Suprapubic skin (tissue), 4 donors: Measurements from ENCODE around the gene CCNDBP1. TPM values are rescaled to one million over a fixed set of nuclear protein-coding genes. Genes with fewer than 3 reads are reported as not detected.
A peak's percentile ranks its signal among the peaks of the same experiment; 100 is the strongest.

ENCODE experiments used
- DNase-seq, 2 donors: peaks; one replicate each; pipeline ENCODE4 v3.0.0-alpha.2; 2019; ENCODE audit warnings: low spot score in 2 of 2
- H3K27ac ChIP-seq: fragments of 200-600 bp; sonication (generic); one replicate; pipeline ENCODE4 v1.5.1; 2019
- H3K27me3 ChIP-seq: fragments of 200-600 bp; sonication (generic); one replicate; pipeline ENCODE4 v1.5.1; 2019
- H3K36me3 ChIP-seq: fragments of 200-600 bp; sonication (generic); one replicate; pipeline ENCODE4 v1.5.1; 2019
- H3K4me1 ChIP-seq: fragments of 200-600 bp; sonication (generic); one replicate; pipeline ENCODE4 v1.5.1; 2019
- H3K4me3 ChIP-seq: fragments of 200-600 bp; sonication (generic); one replicate; pipeline ENCODE4 v1.5.1; 2019; ENCODE audit warnings: mild to moderate bottlenecking
- H3K9me3 ChIP-seq: fragments of 200-600 bp; sonication (generic); one replicate; pipeline ENCODE4 v1.5.1; 2019
- CTCF ChIP-seq, 2 donors: fragments of 200-600 bp in 1 of 2; fragments of 450-650 bp in 1 of 2; sonication (generic) in 1 of 2; IDR thresholded peaks; one replicate each; pipeline ENCODE4 v1.5.1; 2016 to 2019; ENCODE audit warnings: antibody characterized with exemption in 2 of 2, mild to moderate bottlenecking in 1 of 2, moderate library complexity in 1 of 2
- EP300 ChIP-seq: sonication (generic); formaldehyde crosslinking; IDR thresholded peaks from one replicate; pipeline ENCODE4 v1.6.1; 2017; ENCODE audit warnings: antibody characterized with exemption
- POLR2A ChIP-seq, 2 donors: fragments of 450-650 bp; IDR thresholded peaks; one replicate each; pipeline ENCODE4 v1.6.1; 2017; ENCODE audit warnings: antibody characterized with exemption in 2 of 2, mild to moderate bottlenecking in 2 of 2, moderate library complexity in 2 of 2
- POLR2AphosphoS5 ChIP-seq, 3 donors: sonication (generic); formaldehyde crosslinking; IDR thresholded peaks; one replicate each; pipeline ENCODE4 v1.6.1; 2017; ENCODE audit warnings: antibody characterized with exemption in 3 of 3
- WGBS: methylation state at CpG from one replicate; pipeline ENCODE4 v1.1.5; 2018; 5-methylcytosine and 5-hydroxymethylcytosine counted together
- total RNA-seq, 4 donors: library from RNA; depleted of rRNA; stranded (reverse); fragments of >200 nt; gene quantifications; one replicate each; pipeline ENCODE4 v1.1.0, GENCODE V29; 2016

The CCNDBP1 gene
- total RNA-seq, 4 donors from 2014 or later = 55.9 to 93.7 (median 81.2) TPM

GRCh38 chr15:43210172-43210745 is 25.1 kb downstream of the CCNDBP1 start:
- Histone ChIP-seq H3K9me3 (no peaks in the 10 kb centered on the region), H3K4me3 (no peak overlapping the region), H3K4me1 (no peaks in the 10 kb centered on the region), H3K27ac (no peak overlapping the region), H3K27me3 (peaks cover 18% of the 10 kb centered on the region), H3K36me3 (no peaks in the 10 kb centered on the region)
- TF ChIP-seq EP300 = no peak
- no peak for TF ChIP-seq POLR2AphosphoS5 (IDR thresholded peaks at IDR 0.05)
- TF ChIP-seq POLR2A (IDR thresholded peaks at IDR 0.05) = no peak
- TF ChIP-seq CTCF (IDR thresholded peaks at IDR 0.05) = no peak
- no peak for DNase-seq
- WGBS = 88% methylated on average over 15 of the region's 15 CpGs

- Histone ChIP-seq H3K4me3 (no peak overlapping the region), H3K4me1 (no peaks in the 10 kb centered on the region), H3K9me3 (no peaks in the 10 kb centered on the region), H3K27ac (no peak overlapping the region), H3K27me3 (peaks cover 18% of the 10 kb centered on the region), H3K36me3 (no peaks in the 10 kb centered on the region)
- WGBS = 81% methylated on average over 9 of the region's 9 CpGs
- DNase-seq = no peak
- TF ChIP-seq EP300 (no peak), POLR2A (IDR thresholded peaks at IDR 0.05) (no peak), POLR2AphosphoS5 (IDR thresholded peaks at IDR 0.05) (no peak), CTCF (IDR thresholded peaks at IDR 0.05) (no peak)
These were observed 25.6 kb downstream of the CCNDBP1 start for GRCh38 chr15:43210807-43211206.

DNA sequence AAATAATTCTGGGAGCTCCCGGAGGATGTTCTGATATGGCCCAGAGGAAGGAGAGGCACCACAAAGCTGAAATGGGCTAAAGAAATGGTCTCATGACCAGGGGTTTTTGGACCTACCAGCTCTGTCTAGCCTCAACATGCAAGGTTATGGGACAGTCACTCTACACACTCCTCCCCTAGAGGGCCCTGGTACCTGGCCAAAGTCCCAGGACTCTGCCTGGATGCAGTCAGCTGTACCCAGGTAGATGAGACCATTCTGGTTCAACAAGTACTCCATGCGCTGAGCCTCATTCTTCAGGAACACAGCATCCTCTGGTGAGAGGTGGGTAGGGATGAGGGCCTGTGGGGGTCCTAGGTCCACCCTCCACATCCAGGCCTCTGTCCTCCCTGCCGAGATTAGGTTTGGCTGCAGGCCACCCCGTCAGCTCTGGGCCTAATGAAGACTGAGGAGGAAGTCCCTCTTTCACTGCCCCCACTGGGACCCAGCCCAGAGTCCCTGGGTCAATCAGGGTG is 26.1 kb downstream of the CCNDBP1 start:
- peak in 1 of 2 donors; percentile 50 for DNase-seq
- H3K4me1 ChIP-seq = no peaks in the 10 kb centered on the region
- TF ChIP-seq CTCF (IDR thresholded peaks at IDR 0.05) = no peak
- no peaks in the 10 kb centered on the region for H3K36me3 ChIP-seq
- no peak overlapping the region for H3K4me3 ChIP-seq
- H3K27ac ChIP-seq = no peak overlapping the region
- peaks cover 18% of the 10 kb centered on the region for H3K27me3 ChIP-seq
- whole genome bisulfite sequencing = 88% methylated on average over 4 of the region's 4 CpGs
- no peaks in the 10 kb centered on the region for H3K9me3 ChIP-seq

DNA sequence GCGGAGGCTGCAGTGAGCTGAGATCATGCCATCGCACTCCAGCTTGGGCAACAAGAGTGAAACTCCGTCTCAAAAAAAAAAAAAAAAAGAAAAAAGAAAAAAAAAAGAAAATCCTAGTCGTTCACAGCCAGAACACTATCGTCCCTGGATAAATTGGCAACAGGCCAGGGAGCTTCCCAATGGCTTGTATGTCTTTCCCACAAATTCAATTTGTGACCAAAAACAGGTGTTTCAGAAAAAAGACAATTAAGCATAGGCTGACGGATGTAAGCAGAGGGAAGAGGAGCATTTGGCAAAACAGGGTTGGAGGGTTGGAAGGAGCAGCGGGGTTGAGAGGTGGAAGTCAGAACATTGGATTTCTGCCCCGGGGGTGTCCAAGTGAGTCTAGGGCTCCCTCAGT is 27.1 kb downstream of the CCNDBP1 start:
- Histone ChIP-seq H3K9me3 (no peaks in the 10 kb centered on the region), H3K27ac (no peak overlapping the region), H3K4me1 (no peaks in the 10 kb centered on the region), H3K27me3 (peaks cover 18% of the 10 kb centered on the region), H3K4me3 (no peak overlapping the region), H3K36me3 (no peaks in the 10 kb centered on the region)
- DNase-seq = peak in 1 of 2 donors; percentile 16
- 77% methylated on average over 8 of the region's 8 CpGs for WGBS
- no peak for TF ChIP-seq EP300
- TF ChIP-seq CTCF (IDR thresholded peaks at IDR 0.05) = no peak
- TF ChIP-seq POLR2AphosphoS5 (IDR thresholded peaks at IDR 0.05) = no peak
- TF ChIP-seq POLR2A (IDR thresholded peaks at IDR 0.05) = no peak

- H3K4me1 ChIP-seq = no peaks in the 10 kb centered on the region
- H3K9me3 ChIP-seq = no peaks in the 10 kb centered on the region
- no peaks in the 10 kb centered on the region for H3K36me3 ChIP-seq
- H3K27me3 ChIP-seq = peaks cover 17% of the 10 kb centered on the region
- DNase-seq = no peak
- no peak for TF ChIP-seq EP300
- TF ChIP-seq POLR2AphosphoS5 (IDR thresholded peaks at IDR 0.05) = no peak
- TF ChIP-seq POLR2A (IDR thresholded peaks at IDR 0.05) = no peak
- TF ChIP-seq CTCF (IDR thresholded peaks at IDR 0.05) = no peak
- H3K27ac ChIP-seq = no peak overlapping the region
- H3K4me3 ChIP-seq = no peak overlapping the region
These were observed 27.7 kb downstream of the CCNDBP1 start for GRCh38 chr15:43212951-43213350.
